Measurements from ENCODE around the gene CALB2.
A peak's percentile ranks its signal among the peaks of the same experiment; 100 is the strongest.

GRCh38 chr16:71421911-71422310 lies 63.4 kb downstream of the CALB2 start:
- peak in 1 of 7 experiments; percentile 16 for TF ChIP-seq CTCF (IDR thresholded peaks at IDR 0.05)
- no peak for TF ChIP-seq POLR2AphosphoS5 (IDR thresholded peaks at IDR 0.05)
- no peak for TF ChIP-seq POLR2A (IDR thresholded peaks at IDR 0.05)
- TF ChIP-seq EP300 (IDR thresholded peaks at IDR 0.05) = no peak
